ENCODE measurements around the gene DDX20. TPM values are rescaled to one million over a fixed set of nuclear protein-coding genes. Genes with fewer than 3 reads are reported as not detected.

Gene DDX20
- total RNA-seq, 1 experiment from 2014 or later = 22.2 TPM

DNA sequence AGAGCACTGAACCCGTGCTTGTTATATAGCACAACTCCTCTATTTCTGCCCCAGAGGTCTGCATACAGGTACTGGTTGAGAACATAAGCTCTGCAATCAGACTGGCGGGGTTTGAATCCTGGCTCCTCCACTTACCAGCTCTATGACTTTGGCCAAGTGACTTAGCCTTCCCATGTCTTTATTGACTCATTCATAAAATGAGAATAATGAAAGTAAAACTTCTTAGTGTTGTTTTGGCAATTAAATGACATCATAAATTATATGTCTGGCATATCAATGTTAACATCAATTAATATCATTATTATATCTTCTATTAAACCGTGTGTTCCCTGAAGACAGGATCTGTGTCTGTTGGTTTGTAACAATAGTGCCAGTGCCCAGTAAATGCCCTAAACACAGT lies 20.8 kb upstream of the DDX20 start:
- Histone ChIP-seq H3K9me2 (replicated peaks; ENCODE audit: low read length) (no peaks in the 10 kb centered on the region), H4K20me1 (ENCODE audit: low read length) (no peaks in the 10 kb centered on the region), H3K4me1 (ENCODE audit: insufficient read depth, low read length) (peaks cover 15% of the 10 kb centered on the region; the same call in 1 of the 2 replicates), H2AFZ (ENCODE audit: low read length) (no peak overlapping the region), H3K27ac (ENCODE audit: low read length) (no peak overlapping the region), H3K36me3 (ENCODE audit: low read depth, low read length) (no peaks in the 10 kb centered on the region), H3K9ac (ENCODE audit: low read length) (no peak overlapping the region), H3F3A (ENCODE audit: low read length, unreplicated experiment) (no peaks in the 10 kb centered on the region), H3K4me3 (ENCODE audit: low read length) (no peak overlapping the region), H3K9me3 (ENCODE audit: low read length) (no peaks in the 10 kb centered on the region), H3K4me2 (ENCODE audit: low read length) (no peak overlapping the region), H3K79me2 (ENCODE audit: low read length) (no peaks in the 10 kb centered on the region), H3K27me3 (ENCODE audit: low read length) (no peaks in the 10 kb centered on the region)
- no peak for DNase-seq
- TF ChIP-seq CTCF (conservative IDR thresholded peaks at IDR 0.05; ENCODE audit: low read depth, low read length) = no peak
- no peak for TF ChIP-seq EZH2 (IDR thresholded peaks at IDR 0.05; ENCODE audit: low read length, unreplicated experiment)
- TF ChIP-seq EZH2phosphoT487 (IDR thresholded peaks at IDR 0.05; ENCODE audit: borderline replicate concordance, low read length) = no peak
- intact Hi-C loops (cut with micrococcal nuclease) = no loop called here
- no peak for ATAC-seq
- POLR2A ChIA-PET (ENCODE audit: unreplicated experiment) = no interaction called here
- CTCF ChIA-PET = no interaction called here
- BruUV-seq (replicated peaks) = no TSS peak

GRCh38 chr1:111735321-111735720 lies 20.4 kb upstream of the DDX20 start:
- Histone ChIP-seq H3K36me3 (ENCODE audit: low read depth, low read length) (no peaks in the 10 kb centered on the region), H4K20me1 (ENCODE audit: low read length) (no peaks in the 10 kb centered on the region), H3F3A (ENCODE audit: low read length, unreplicated experiment) (no peaks in the 10 kb centered on the region), H3K9me2 (replicated peaks; ENCODE audit: low read length) (no peaks in the 10 kb centered on the region), H3K4me1 (ENCODE audit: insufficient read depth, low read length) (peaks cover 18% of the 10 kb centered on the region; the same call in 1 of the 2 replicates), H3K79me2 (ENCODE audit: low read length) (no peaks in the 10 kb centered on the region), H3K9ac (ENCODE audit: low read length) (no peak overlapping the region), H3K27me3 (ENCODE audit: low read length) (no peaks in the 10 kb centered on the region), H3K9me3 (ENCODE audit: low read length) (no peaks in the 10 kb centered on the region), H3K27ac (ENCODE audit: low read length) (no peak overlapping the region), H3K4me3 (ENCODE audit: low read length) (no peak overlapping the region), H3K4me2 (ENCODE audit: low read length) (no peak overlapping the region), H2AFZ (ENCODE audit: low read length) (no peak overlapping the region)
- ATAC-seq (no peak), DNase-seq (no peak)
- no TSS peak for BruUV-seq (replicated peaks)
- TF ChIP-seq EZH2phosphoT487 (IDR thresholded peaks at IDR 0.05; ENCODE audit: borderline replicate concordance, low read length) (no peak), EZH2 (IDR thresholded peaks at IDR 0.05; ENCODE audit: low read length, unreplicated experiment) (no peak), CTCF (conservative IDR thresholded peaks at IDR 0.05; ENCODE audit: low read depth, low read length) (no peak)
- intact Hi-C loops (cut with micrococcal nuclease) = no loop called here
- CTCF ChIA-PET = no interaction called here
- POLR2A ChIA-PET (ENCODE audit: unreplicated experiment) = no interaction called here

DNA sequence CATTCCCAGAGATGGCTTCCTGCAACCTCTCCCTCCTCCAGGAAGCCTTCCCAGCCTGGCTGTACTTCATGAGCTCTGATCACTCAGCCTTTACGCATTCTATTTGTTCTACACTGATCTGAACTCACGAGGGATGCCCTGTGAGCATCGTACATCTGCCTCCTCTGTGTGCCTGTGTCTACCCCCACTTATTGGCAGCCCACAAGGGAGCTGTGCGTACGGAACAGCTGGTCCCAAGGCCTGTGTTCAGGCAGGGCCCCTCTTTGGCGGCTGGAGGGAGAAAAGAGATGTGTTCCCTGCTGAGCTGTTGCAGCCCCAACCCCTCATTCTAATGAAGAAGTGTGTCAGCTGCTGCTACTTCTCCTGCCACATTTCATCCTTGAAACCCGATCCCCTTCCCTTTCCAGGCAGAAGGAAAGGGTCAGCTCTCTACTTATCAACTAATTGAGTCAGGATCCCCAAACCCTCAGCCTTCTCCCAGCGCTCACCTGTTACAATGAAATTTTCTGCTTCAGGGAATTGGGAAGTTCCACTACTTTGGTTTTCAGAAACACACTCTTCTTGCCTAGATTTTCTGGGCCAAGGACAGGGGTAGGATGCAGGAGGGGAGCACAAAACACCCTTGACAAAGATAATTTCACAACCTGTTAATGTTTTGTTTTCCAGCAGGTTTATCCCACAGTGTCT lies 19.7 kb upstream of the DDX20 start:
- Histone ChIP-seq H2AFZ (ENCODE audit: low read length) (no peak overlapping the region), H3K4me2 (ENCODE audit: low read length) (no peak overlapping the region), H3K36me3 (ENCODE audit: low read depth, low read length) (no peaks in the 10 kb centered on the region), H3K4me3 (ENCODE audit: low read length) (no peak overlapping the region), H3K27me3 (ENCODE audit: low read length) (no peaks in the 10 kb centered on the region), H3K27ac (ENCODE audit: low read length) (no peak overlapping the region), H3K9ac (ENCODE audit: low read length) (no peak overlapping the region), H3F3A (ENCODE audit: low read length, unreplicated experiment) (no peaks in the 10 kb centered on the region), H3K4me1 (ENCODE audit: insufficient read depth, low read length) (peaks cover 20% of the 10 kb centered on the region; the same call in 1 of the 2 replicates), H3K79me2 (ENCODE audit: low read length) (no peaks in the 10 kb centered on the region), H3K9me3 (ENCODE audit: low read length) (no peaks in the 10 kb centered on the region), H4K20me1 (ENCODE audit: low read length) (no peaks in the 10 kb centered on the region), H3K9me2 (replicated peaks; ENCODE audit: low read length) (no peaks in the 10 kb centered on the region)
- intact Hi-C loops (cut with micrococcal nuclease) = no loop called here
- no TSS peak for BruUV-seq (replicated peaks)
- CTCF ChIA-PET = no interaction called here
- no peak for DNase-seq
- POLR2A ChIA-PET (ENCODE audit: unreplicated experiment) = no interaction called here
- TF ChIP-seq EZH2 (IDR thresholded peaks at IDR 0.05; ENCODE audit: low read length, unreplicated experiment) (no peak), EZH2phosphoT487 (IDR thresholded peaks at IDR 0.05; ENCODE audit: borderline replicate concordance, low read length) (no peak), CTCF (conservative IDR thresholded peaks at IDR 0.05; ENCODE audit: low read depth, low read length) (no peak)
- ATAC-seq = no peak

Measured in PC-3 (cell line).